ENCODE measurements around the gene CHMP4A.

Gene CHMP4A

DNA sequence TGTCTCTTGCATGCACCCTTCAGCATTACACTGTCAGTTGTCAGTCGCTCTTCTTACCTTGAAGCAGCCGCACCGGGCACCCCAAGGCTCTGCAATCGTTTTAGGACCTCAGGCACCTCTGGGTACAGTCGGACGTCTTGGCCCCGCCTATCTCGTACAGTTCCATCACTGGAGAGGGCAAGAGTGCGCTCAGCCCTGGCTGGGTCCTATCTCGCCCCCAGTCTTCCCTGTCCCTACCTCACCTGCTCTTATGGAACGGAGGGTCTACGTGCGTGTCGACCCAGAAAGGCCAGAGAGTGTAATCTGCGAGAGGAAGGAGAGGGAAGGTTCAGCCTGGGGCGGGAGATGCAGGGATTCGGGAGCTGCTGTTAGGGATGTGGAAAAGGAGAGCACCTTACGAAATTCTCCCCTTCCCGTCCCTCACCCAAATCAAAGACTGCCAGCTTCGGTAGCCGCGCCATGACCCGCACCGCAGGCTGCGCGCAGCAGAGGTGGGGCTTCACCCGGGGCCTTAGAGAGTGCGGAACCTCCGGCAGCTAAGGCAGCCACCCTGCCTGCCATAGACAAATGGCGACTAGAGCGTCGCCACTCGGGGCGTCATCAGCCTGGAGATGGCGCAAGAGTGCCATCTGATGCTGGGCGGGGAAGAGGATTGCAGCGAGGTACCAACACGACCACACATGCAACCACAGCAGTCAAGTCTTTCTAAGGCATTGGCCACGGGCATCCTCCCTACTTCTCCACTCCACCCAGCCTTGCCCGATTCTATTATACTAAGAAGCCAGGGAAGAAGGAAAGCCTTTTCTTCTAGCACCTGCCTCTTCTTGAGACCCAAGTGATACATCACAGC, 2.4 kb upstream of the CHMP4A start, which contains the start of gene MDP1:
MDP1 (minus strand) TSS at position 572 of the 850 bp plus-strand sequence; CDS start at position 461, 111 bp downstream.
- ChIA-PET POLR2A (interaction anchor here (0.7 to 1.2 kb wide), 9 partner anchors 9 to 92 kb away, joined by 3 to 7 read pairs (median 4); partner anchors contain the start of genes CIDEB, DHRS1, IPO4 and NOP9), CTCF (interaction anchor here (0.6 to 1.0 kb wide), 6 partner anchors 10 to 916 kb away, joined by 3 to 9 read pairs (median 4); partner anchors contain the start of genes DHRS1, NOP9, RABGGTA and TINF2)
- TF ChIP-seq, protein P1, sequence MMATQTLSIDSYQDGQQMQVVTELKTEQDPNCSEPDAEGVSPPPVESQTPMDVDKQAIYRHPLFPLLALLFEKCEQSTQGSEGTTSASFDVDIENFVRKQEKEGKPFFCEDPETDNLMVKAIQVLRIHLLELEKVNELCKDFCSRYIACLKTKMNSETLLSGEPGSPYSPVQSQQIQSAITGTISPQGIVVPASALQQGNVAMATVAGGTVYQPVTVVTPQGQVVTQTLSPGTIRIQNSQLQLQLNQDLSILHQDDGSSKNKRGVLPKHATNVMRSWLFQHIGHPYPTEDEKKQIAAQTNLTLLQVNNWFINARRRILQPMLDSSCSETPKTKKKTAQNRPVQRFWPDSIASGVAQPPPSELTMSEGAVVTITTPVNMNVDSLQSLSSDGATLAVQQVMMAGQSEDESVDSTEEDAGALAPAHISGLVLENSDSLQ (IDR thresholded peaks at IDR 0.05), result peak; percentile 50; the same call in 1 of the 2 replicates
- no peak; the same call in 1 of the 2 replicates for TF ChIP-seq ELF4 (IDR thresholded peaks at IDR 0.05)
- peak; percentile 87 for DNase-seq (ENCODE audit: extremely low spot score)

DNA sequence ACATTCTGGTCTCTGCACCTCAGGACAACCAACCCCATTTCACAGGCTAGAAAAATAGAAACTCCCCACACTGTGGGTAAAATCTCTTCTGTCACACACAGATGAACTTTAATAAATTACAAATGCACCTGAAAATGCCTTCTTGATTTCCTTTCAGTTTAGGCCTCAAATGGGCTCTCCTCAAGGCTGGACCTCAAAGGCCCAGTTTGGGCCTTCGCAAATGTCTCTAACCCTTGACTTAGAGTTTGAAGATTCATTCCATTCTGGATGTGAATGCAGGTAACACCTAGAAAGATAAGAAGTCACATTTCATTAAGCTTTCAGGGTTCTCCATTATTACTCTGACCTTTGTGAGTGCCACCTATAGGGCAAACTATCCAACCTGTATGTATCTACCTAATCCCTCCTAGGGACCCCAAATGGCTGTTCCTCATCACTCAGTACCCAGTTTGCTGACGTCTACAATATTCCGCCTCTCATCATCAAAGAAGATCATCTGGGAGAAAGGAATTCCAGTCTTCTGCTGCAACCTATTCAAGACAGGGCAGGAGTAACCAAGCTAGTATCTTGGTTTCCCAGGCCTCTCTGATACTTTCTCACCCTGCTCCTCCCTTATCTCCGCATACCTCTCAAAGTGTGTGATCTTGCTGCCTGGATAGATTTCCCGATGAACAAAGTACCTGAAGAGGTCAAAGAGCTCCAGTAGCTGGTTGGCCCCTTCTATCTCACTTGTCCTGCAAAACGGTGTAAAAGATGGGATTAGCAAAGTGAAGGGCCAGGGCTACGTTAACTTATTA, 776 bp upstream of the CHMP4A start:
- TF ChIP-seq ZNF384 (IDR thresholded peaks at IDR 0.05) (no peak), SUZ12 (IDR thresholded peaks at IDR 0.05) (no peak), ELF4 (IDR thresholded peaks at IDR 0.05) (no peak), TARDBP (IDR thresholded peaks at IDR 0.05) (no peak), BHLHE40 (IDR thresholded peaks at IDR 0.05; ENCODE audit: borderline replicate concordance) (no peak), FOXK2 (IDR thresholded peaks at IDR 0.05) (no peak), FOXM1 (IDR thresholded peaks at IDR 0.05; ENCODE audit: borderline replicate concordance) (no peak), CTBP1 (IDR thresholded peaks at IDR 0.05; ENCODE audit: borderline replicate concordance) (no peak), NFRKB (IDR thresholded peaks at IDR 0.05) (no peak), SP1 (IDR thresholded peaks at IDR 0.05) (no peak), LEF1 (IDR thresholded peaks at IDR 0.05; ENCODE audit: borderline replicate concordance) (no peak), HDGF (IDR thresholded peaks at IDR 0.05; ENCODE audit: borderline replicate concordance) (no peak)
- TF ChIP-seq, protein P1 (IDR thresholded peaks at IDR 0.05), result no peak
- CTCF ChIA-PET, result interaction anchor here (0.8 to 1.0 kb wide), 2 partner anchors 85 to 120 kb away, joined by 3 read pairs; no protein-coding TSS in a partner anchor
- no peak for DNase-seq (ENCODE audit: extremely low spot score)
- POLR2A ChIA-PET, result interaction anchor here (0.7 to 3.0 kb wide), 28 partner anchors 11 to 228 kb away, joined by 3 to 33 read pairs (median 4); partner anchors contain the start of genes CBLN3, DCAF11, EMC9 and GMPR2

DNA sequence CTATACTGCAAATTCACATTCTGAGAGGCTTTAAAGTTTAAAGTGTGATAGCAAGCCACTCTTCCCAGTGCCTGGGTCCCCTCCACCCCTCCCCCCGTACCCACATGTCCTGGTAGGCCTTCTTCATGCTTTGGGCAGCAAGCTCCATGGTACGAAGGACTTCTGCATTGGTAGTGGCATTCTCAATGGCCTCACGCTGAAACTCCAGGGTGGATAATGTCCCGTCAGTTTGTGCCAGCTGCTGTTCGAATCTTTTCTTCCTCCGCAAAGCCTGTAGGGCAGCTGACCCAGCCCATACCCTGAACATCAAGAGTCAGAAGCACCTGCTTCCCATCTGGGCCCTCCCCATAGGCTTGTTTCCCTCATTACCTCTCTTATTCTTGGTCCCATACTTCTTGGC, 2.0 kb downstream of the CHMP4A start:
- DNase-seq (ENCODE audit: extremely low spot score), result no peak
- ChIA-PET POLR2A (interaction anchor here (1.4 to 2.3 kb wide), 2 partner anchors 16 to 157 kb away, joined by 3 to 11 read pairs; partner anchors contain the start of gene TM9SF1), CTCF (no interaction called here)
- TF ChIP-seq TARDBP (IDR thresholded peaks at IDR 0.05) (no peak), FOXA1 (IDR thresholded peaks at IDR 0.05) (no peak), ARNT (IDR thresholded peaks at IDR 0.05) (no peak), L3MBTL2 (conservative IDR thresholded peaks at IDR 0.05) (no peak), LEF1 (IDR thresholded peaks at IDR 0.05; ENCODE audit: borderline replicate concordance) (no peak), ELF4 (IDR thresholded peaks at IDR 0.05) (no peak), BHLHE40 (IDR thresholded peaks at IDR 0.05; ENCODE audit: borderline replicate concordance) (no peak), CTBP1 (IDR thresholded peaks at IDR 0.05; ENCODE audit: borderline replicate concordance) (no peak), SP1 (IDR thresholded peaks at IDR 0.05) (no peak), HDGF (IDR thresholded peaks at IDR 0.05; ENCODE audit: borderline replicate concordance) (no peak), ZNF384 (IDR thresholded peaks at IDR 0.05) (no peak), FOXK2 (IDR thresholded peaks at IDR 0.05) (no peak), FOXM1 (IDR thresholded peaks at IDR 0.05; ENCODE audit: borderline replicate concordance) (no peak)
- TF ChIP-seq, protein P1 (IDR thresholded peaks at IDR 0.05), result no peak

DNA sequence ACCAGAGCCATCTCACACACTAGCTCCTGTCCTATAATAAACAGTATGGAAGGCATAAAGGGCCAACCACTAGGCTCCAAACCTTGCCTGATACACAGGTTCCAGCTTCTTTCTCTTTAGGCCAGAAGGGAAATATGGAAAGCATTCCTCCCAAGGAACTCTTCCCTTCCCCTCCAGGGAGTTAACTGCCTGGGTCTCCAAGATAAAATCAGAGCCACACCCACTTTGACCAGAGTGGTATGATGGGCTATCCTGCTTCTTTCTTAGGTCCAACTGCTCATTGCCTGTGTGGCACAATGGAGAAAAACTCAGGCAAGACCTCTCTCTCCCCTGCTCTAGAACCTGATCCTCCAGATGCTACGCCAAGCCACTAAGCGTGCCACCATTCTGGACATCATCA, 5.7 kb downstream of the CHMP4A start:
- TF ChIP-seq NFRKB (IDR thresholded peaks at IDR 0.05), result no peak
- no peak for TF ChIP-seq ELF4 (IDR thresholded peaks at IDR 0.05)
- no peak for TF ChIP-seq FOXM1 (IDR thresholded peaks at IDR 0.05; ENCODE audit: borderline replicate concordance)
- no peak for TF ChIP-seq FOXK2 (IDR thresholded peaks at IDR 0.05)
- TF ChIP-seq FOXA1 (IDR thresholded peaks at IDR 0.05), result no peak
- no peak for TF ChIP-seq ZNF384 (IDR thresholded peaks at IDR 0.05)
- TF ChIP-seq CTBP1 (IDR thresholded peaks at IDR 0.05; ENCODE audit: borderline replicate concordance), result no peak
- TF ChIP-seq SUZ12 (IDR thresholded peaks at IDR 0.05), result no peak
- TF ChIP-seq, protein P1 (IDR thresholded peaks at IDR 0.05), result no peak
- TF ChIP-seq SP1 (IDR thresholded peaks at IDR 0.05), result no peak
- no peak for TF ChIP-seq L3MBTL2 (conservative IDR thresholded peaks at IDR 0.05)
- no peak for TF ChIP-seq BHLHE40 (IDR thresholded peaks at IDR 0.05; ENCODE audit: borderline replicate concordance)
- TF ChIP-seq LEF1 (IDR thresholded peaks at IDR 0.05; ENCODE audit: borderline replicate concordance), result no peak
- TF ChIP-seq ARNT (IDR thresholded peaks at IDR 0.05), result no peak
- no peak for TF ChIP-seq HDGF (IDR thresholded peaks at IDR 0.05; ENCODE audit: borderline replicate concordance)
- TF ChIP-seq TARDBP (IDR thresholded peaks at IDR 0.05), result no peak
- CTCF ChIA-PET, result interaction anchor here (0.6 kb wide), 1 partner anchor 81 kb away, joined by 3 read pairs; no protein-coding TSS in a partner anchor
- DNase-seq (ENCODE audit: extremely low spot score), result no peak
- POLR2A ChIA-PET, result interaction anchor here (0.6 to 1.9 kb wide), 4 partner anchors 8 to 13 kb away, joined by 3 to 8 read pairs (median 8); partner anchors contain the start of genes MDP1 and TM9SF1
